ENCODE results near the gene PAK1.

Gene PAK1

GRCh38 chr11:77332259-77332658 is 141.6 kb downstream of the PAK1 start:
- DNase-seq (ENCODE audit: extremely low read depth, insufficient read length): no peak
- no peak for TF ChIP-seq CTCF (IDR thresholded peaks at IDR 0.05; ENCODE audit: insufficient read depth, low read length, poor library complexity, severe bottlenecking)
- H3K27me3 ChIP-seq (replicated peaks; ENCODE audit: control insufficient read depth, insufficient read depth, low read length): no peaks in the 10 kb centered on the region
- H3K36me3 ChIP-seq (ENCODE audit: control insufficient read depth, insufficient read depth, low read length): peaks cover 15% of the 10 kb centered on the region
- H3K4me3 ChIP-seq (replicated peaks; ENCODE audit: low read depth, low read length): no peak overlapping the region

- Histone ChIP-seq H3K27me3 (replicated peaks; ENCODE audit: control insufficient read depth, insufficient read depth, low read length) (no peaks in the 10 kb centered on the region), H3K4me3 (replicated peaks; ENCODE audit: low read depth, low read length) (no peak overlapping the region), H3K36me3 (ENCODE audit: control insufficient read depth, insufficient read depth, low read length) (peaks cover 7% of the 10 kb centered on the region)
- TF ChIP-seq CTCF (IDR thresholded peaks at IDR 0.05; ENCODE audit: insufficient read depth, low read length, poor library complexity, severe bottlenecking): no peak
- DNase-seq (ENCODE audit: extremely low read depth, insufficient read length): no peak
Measured at GRCh38 chr11:77325159-77325558, 148.7 kb downstream of the PAK1 start.

GRCh38 chr11:77324508-77324907 is 149.4 kb downstream of the PAK1 start:
- no peak for TF ChIP-seq CTCF (IDR thresholded peaks at IDR 0.05; ENCODE audit: insufficient read depth, low read length, poor library complexity, severe bottlenecking)
- peaks cover 7% of the 10 kb centered on the region for H3K36me3 ChIP-seq (ENCODE audit: control insufficient read depth, insufficient read depth, low read length)

GRCh38 chr11:77322926-77323590 is 150.8 kb downstream of the PAK1 start:
- TF ChIP-seq CTCF (IDR thresholded peaks at IDR 0.05; ENCODE audit: insufficient read depth, low read length, poor library complexity, severe bottlenecking): no peak
- Histone ChIP-seq H3K36me3 (ENCODE audit: control insufficient read depth, insufficient read depth, low read length) (peaks cover 7% of the 10 kb centered on the region), H3K4me3 (replicated peaks; ENCODE audit: low read depth, low read length) (no peak overlapping the region), H3K27me3 (replicated peaks; ENCODE audit: control insufficient read depth, insufficient read depth, low read length) (no peaks in the 10 kb centered on the region)
- DNase-seq (ENCODE audit: extremely low read depth, insufficient read length): no peak

More at GRCh38 chr11:77324508-77324907, 149.4 kb downstream of the PAK1 start:
- H3K4me3 ChIP-seq (replicated peaks; ENCODE audit: low read depth, low read length): no peak overlapping the region
- no peak for DNase-seq (ENCODE audit: extremely low read depth, insufficient read length)
- H3K27me3 ChIP-seq (replicated peaks; ENCODE audit: control insufficient read depth, insufficient read depth, low read length): no peaks in the 10 kb centered on the region

- no peak for DNase-seq (ENCODE audit: extremely low read depth, insufficient read length)
- TF ChIP-seq CTCF (IDR thresholded peaks at IDR 0.05; ENCODE audit: insufficient read depth, low read length, poor library complexity, severe bottlenecking): no peak
- Histone ChIP-seq H3K4me3 (replicated peaks; ENCODE audit: low read depth, low read length) (no peak overlapping the region), H3K27me3 (replicated peaks; ENCODE audit: control insufficient read depth, insufficient read depth, low read length) (no peaks in the 10 kb centered on the region), H3K36me3 (ENCODE audit: control insufficient read depth, insufficient read depth, low read length) (peaks cover 7% of the 10 kb centered on the region)
Measured at GRCh38 chr11:77322506-77322905, 151.4 kb downstream of the PAK1 start.

GRCh38 chr11:77320351-77320750 is 153.5 kb downstream of the PAK1 start:
- Histone ChIP-seq H3K27me3 (replicated peaks; ENCODE audit: control insufficient read depth, insufficient read depth, low read length) (no peaks in the 10 kb centered on the region), H3K36me3 (ENCODE audit: control insufficient read depth, insufficient read depth, low read length) (peaks cover 7% of the 10 kb centered on the region), H3K4me3 (replicated peaks; ENCODE audit: low read depth, low read length) (no peak overlapping the region)
- no peak for TF ChIP-seq CTCF (IDR thresholded peaks at IDR 0.05; ENCODE audit: insufficient read depth, low read length, poor library complexity, severe bottlenecking)
- no peak for DNase-seq (ENCODE audit: extremely low read depth, insufficient read length)
